ENCODE data around the gene IL21.

The IL21 gene

GRCh38 chr4:122632396-122633143 lies 11.7 kb upstream of the IL21 start:
- DNase-seq, result no peak

- DNase-seq, result no peak
Measured at GRCh38 chr4:122625156-122625555, 4.3 kb upstream of the IL21 start.

- DNase-seq, result no peak
Measured at GRCh38 chr4:122624205-122624604, 3.3 kb upstream of the IL21 start.

GRCh38 chr4:122623637-122624166 lies 2.8 kb upstream of the IL21 start:
- DNase-seq, result no peak

GRCh38 chr4:122622400-122622799 lies 1.5 kb upstream of the IL21 start:
- DNase-seq, result no peak

- DNase-seq, result no peak
Measured at GRCh38 chr4:122619611-122620010, 1.3 kb downstream of the IL21 start.

GRCh38 chr4:122617597-122618593 lies 3.0 kb downstream of the IL21 start:
- DNase-seq, result no peak

GRCh38 chr4:122616915-122617596 lies 3.8 kb downstream of the IL21 start:
- DNase-seq, result no peak

GRCh38 chr4:122614621-122615020 lies 6.2 kb downstream of the IL21 start:
- DNase-seq, result no peak

- no peak for DNase-seq
Measured at GRCh38 chr4:122612540-122612939, 8.3 kb downstream of the IL21 start.

- DNase-seq, result no peak
Measured at GRCh38 chr4:122606364-122607043, 14.4 kb downstream of the IL21 start.

- no peak for DNase-seq
Measured at GRCh38 chr4:122604146-122604545, 16.7 kb downstream of the IL21 start.

GRCh38 chr4:122603156-122603574 lies 17.7 kb downstream of the IL21 start:
- DNase-seq, result no peak

GRCh38 chr4:122602277-122603142 lies 18.4 kb downstream of the IL21 start:
- peak; percentile 17 for DNase-seq

- DNase-seq, result no peak
Measured at GRCh38 chr4:122591196-122591595, 29.7 kb downstream of the IL21 start.

GRCh38 chr4:122588453-122589238 lies 32.2 kb downstream of the IL21 start:
- no peak for DNase-seq

- DNase-seq, result no peak
Measured at GRCh38 chr4:122584519-122584918, 36.3 kb downstream of the IL21 start.

GRCh38 chr4:122583906-122584305 lies 37.0 kb downstream of the IL21 start:
- no peak for DNase-seq

GRCh38 chr4:122577808-122578781 lies 42.8 kb downstream of the IL21 start:
- DNase-seq, result peak; percentile 72

All from CD4-positive, alpha-beta T cell treated with Interleukin-17A for 4 hours (primary cell).